HG03196 (cell line): ENCODE measurements around the gene CAND2.
A peak's percentile ranks its signal among the peaks of the same experiment; 100 is the strongest.
"Not testable (repeated sequence)": the region's sequence is repeated elsewhere in the genome, so short reads cannot be mapped to it uniquely, and the experiment has no call there.

Experiments used
- ATAC-seq: cut with Tn5 transposase; IDR thresholded peaks from one replicate; pipeline ENCODE4 v1.9.1; 2021; ENCODE audit not compliant: unreplicated experiment

Gene CAND2

DNA sequence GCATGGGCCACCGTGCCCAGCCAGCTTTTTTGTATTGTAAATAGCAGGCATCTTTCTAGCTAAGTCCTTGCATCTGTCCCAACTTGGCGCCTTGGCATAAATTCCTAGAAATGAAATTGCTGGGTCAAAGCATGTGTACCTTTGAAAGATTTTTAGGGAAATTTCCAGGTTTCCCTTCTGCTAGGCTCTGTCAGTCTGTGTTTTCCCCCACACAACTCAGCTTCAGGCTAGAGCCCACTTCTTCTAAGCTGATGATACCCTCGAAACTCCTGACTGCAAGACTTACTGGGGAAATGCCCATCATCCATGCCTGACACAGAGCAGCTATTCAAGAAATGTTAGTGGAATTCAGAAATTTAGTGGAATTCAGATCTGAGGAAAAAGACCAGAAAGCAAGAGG lies 55.7 kb downstream of the CAND2 start:
- no peak for ATAC-seq

DNA sequence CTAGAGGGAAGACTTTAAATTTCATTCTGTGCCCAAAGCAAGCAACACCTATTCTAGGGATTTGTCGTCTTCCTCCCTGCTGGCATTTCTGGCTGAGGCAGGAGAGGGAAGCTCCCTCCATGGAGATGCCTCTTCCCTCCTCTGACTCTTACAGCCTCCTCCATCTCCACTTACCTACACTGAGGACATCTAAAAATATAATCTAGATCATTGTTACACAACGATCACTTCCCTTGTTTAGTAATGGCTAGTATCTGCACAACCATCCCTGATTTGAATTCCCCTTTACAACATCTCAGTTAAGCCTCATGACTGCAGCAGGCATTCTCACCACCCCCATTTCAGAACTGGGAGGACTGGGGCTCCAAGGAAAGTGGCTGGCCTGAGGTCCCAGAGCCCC lies 57.4 kb downstream of the CAND2 start:
- ATAC-seq, result not testable (repeated sequence)

GRCh38 chr3:12854565-12854964 lies 58.1 kb downstream of the CAND2 start:
- ATAC-seq, result no peak

DNA sequence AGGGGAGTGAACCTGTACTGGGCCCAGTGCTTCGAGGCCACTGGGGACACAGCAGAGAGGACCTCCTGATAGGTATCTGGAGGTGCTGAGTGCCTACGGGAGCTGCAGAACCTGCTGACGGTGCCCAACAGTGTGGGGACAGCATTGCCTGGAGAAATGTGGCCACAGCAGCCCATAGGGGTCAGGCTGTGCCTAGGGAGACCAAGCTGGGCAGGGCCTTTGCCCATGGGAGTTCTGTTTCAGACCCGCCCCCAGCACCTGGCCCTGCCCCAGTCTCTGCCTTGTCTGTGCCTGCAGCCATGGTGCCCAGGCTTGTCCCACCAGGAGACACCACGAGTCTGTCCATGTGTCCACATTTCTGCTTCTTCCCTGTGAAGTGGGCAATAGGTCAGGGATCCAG lies 60.1 kb downstream of the CAND2 start:
- ATAC-seq, result no peak

DNA sequence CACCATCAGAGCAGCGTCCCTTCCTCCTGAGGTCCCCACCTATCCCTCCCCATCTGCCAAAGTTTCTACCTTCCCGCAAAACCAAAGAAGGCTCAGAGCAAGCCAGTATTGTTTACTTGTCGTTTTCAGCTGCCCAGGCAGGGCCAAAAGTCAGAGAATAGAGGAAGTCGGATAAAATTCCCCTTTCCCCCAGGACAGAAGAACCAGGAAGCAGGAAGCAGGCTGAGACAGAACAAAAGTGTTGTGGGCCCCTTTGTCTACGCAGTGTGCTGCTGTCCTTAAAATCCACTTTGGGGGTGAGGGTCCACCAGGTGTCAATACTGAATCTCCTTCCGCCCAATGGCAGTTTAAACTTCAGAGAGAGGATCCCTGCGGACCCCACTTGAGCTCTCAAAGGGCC lies 63.4 kb downstream of the CAND2 start:
- no peak for ATAC-seq

- no peak for ATAC-seq
Observed at GRCh38 chr3:12861611-12862010, 65.1 kb downstream of the CAND2 start.

GRCh38 chr3:12862387-12862786 lies 65.9 kb downstream of the CAND2 start:
- ATAC-seq, result no peak

- no peak for ATAC-seq
Observed at GRCh38 chr3:12865271-12865670, 68.8 kb downstream of the CAND2 start.

DNA sequence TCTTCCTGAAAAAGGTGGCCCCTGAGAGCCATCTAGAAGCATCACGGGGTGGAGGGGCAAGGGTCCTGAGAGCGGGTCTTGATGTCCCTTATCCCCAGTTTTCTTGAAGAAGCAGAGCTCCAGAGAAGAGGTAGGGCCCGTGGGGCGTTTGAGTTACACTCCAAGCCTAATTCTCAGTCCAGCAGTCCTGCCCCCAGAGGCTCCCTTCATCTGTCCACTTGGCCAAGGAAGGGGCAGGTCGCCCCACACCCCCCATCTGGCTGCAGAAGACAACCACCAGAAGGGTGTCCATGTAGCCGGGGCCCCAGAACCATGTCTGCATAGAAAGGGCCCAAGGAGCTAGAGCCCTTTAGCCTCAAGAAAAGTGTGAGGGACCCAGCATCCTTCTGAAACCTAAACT lies 70.4 kb downstream of the CAND2 start:
- no peak for ATAC-seq

- peak; percentile 60 for ATAC-seq
Observed at GRCh38 chr3:12868039-12869034, 71.9 kb downstream of the CAND2 start.

DNA sequence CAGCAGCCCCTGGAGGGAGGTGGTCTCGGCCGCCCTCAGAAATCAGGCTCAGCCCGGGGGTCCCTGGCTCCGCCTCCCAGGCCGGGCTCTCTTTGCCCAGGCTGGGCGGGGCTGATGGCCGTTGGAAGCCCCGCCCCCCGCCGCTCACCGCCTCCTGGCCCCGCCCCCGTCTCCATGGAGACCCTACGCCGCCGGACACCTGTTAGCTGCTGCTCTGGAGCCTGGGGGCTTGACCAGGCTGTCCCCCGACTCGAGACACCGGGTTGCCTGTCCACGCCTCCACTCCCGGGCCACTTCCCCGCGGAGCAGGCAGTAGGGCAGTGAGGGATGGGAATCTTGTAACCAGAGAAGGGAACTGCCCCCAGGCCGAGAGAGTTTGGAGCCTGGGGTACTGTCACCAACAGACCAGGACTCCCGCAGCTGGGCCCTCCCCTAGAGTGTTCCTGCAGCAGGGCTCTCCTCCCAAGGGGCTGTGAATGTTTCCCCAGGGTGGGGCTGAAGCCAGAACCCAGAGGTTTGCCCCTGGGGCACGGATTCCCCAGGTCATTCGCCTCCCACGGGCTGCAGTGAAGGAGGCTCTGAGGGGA lies 72.6 kb downstream of the CAND2 start:
- peak; percentile 42 for ATAC-seq

DNA sequence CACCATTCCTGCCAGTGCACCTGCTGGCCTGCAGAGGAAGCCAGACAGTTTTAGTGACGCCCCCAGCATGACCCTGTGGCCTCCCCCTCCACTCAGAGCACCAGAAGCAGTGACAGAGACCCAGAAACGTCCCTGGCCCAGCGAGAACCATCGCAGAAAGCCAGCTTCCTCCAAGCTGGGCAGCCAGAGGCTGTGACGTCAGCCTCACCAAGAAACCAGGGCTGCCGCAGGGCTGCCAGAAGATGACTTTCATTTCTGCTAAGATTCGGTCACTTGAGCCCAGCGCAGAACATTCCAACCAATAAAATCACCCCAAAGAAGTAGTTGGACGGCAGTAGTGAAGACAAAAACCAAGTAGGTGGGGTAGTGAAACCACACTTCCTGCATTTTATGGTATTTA lies 74.5 kb downstream of the CAND2 start:
- no peak for ATAC-seq

DNA sequence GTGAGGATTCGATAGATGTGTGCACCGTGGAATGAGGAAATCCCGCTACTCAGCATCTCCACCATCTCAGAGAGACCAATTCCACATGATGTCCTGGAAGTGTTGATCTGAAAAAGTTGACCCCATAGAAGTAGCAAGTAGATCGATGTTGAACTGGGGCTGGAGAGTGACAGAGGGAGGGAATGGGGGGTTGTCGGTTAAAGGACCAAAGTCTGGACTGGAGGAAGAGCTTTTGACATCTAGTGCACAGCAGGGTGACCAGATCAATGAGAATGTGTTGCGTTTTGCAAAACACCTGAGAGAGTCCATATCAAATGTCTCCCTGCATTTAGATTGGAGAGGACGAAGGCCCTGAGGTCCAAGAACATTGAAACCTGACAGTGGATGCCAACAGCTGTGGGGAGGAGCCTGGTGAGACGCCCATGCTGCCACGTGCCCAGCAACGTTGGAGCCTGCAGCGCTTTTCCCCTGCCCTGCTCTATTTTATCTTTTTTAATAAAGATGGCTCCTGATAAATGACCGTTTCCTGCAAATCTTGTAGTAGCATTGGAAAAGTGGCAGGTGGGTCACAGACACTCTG lies 75.0 kb downstream of the CAND2 start:
- ATAC-seq, result no peak

GRCh38 chr3:12875857-12876836 lies 79.7 kb downstream of the CAND2 start:
- ATAC-seq, result no peak

- ATAC-seq, result no peak
Observed at GRCh38 chr3:12877040-12877439, 80.6 kb downstream of the CAND2 start.

DNA sequence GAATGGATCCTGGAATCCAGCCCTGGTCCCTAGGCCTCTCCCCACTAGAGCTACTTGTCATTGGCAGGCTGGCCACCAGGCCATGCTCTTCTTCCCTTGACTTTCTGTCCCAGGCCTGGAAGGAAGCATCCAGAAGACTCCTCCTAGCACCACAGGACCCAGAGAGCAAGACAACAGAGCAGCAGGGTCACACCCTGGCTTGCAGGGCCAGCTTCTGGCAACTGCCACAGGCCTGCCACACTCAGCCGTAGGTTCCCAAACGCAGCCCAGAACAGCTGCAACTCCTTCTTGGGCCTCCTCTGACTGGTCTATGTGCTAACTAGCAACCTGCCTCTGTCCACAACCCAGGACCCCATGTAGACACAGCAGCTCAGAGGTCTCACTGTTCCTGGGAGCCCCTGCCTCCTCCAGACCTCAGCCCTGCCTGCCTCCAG lies 81.7 kb downstream of the CAND2 start:
- no peak for ATAC-seq

DNA sequence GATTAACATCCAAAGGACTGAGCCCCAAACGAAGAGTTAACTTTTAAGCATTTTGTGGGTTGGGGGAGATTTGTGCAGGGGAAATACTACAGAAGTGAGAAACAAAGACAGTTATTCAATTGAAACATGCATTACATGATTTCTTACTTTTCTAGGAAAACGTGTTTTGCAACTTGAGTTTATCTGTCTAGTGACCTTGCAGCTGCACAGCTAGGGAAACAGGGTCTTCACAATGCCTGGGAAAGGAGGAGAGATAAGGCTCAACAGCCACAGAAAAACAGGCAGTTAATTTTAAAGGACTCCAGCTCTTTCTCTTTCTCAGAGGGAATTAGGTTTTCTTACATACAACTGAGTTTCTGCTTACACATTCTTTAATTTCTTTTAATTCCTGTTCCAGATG lies 82.3 kb downstream of the CAND2 start:
- ATAC-seq, result not testable (repeated sequence)

GRCh38 chr3:12879191-12879815 lies 82.8 kb downstream of the CAND2 start:
- ATAC-seq, result no peak

DNA sequence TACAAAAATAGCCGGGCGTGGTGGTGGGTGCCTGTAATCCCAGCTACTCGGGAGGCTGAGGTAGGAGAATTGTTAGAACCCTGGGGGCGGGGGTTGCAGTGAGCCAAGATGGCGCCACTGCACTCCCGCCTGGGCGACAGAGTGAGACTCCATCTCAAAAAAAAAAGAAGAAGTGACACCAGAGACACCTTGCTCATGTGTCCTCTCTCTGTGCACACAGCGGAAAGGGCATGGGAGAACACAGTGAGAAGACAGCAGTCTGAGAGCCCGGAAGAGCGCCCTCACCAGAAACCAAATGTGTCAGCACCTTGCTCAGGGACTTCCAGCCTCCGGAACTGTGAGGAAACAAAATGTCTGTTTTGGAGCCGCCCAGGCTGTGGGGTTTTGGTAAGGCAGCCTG lies 85.4 kb downstream of the CAND2 start:
- ATAC-seq, result not testable (repeated sequence)
